HCT116 (cell line): ENCODE measurements around the gene IGSF5. TPM values are rescaled to one million over a fixed set of nuclear protein-coding genes. Genes with fewer than 3 reads are reported as not detected.

Experiments used
- ATAC-seq: fragments of 200-7000 bp; cut with Tn5 transposase; 2 replicates; pipeline ENCODE4 v1.9.1; 2020; ENCODE audit warnings: mild to moderate bottlenecking, moderate library complexity
- BruUV-seq: library from RNA; stranded (reverse); fragments of 400-500 nt; replicated peaks from 2 replicates; lab custom pipeline; 2021; lab: Mats Ljungman, UMichigan
- CTCF ChIA-PET: fragments of 300-600 bp; sonication (Branson Sonifier 250); formaldehyde crosslinking; loops from one replicate; lab custom pipeline; 2021; ENCODE audit warnings: antibody characterized with exemption; lab: Charles Lee
- POLR2A ChIA-PET: fragments of 300-600, 350-600 bp; sonication (Branson Sonifier 250); formaldehyde crosslinking; loops from one replicate; lab custom pipeline; 2021; ENCODE audit warnings: antibody characterized with exemption; lab: Charles Lee
- RAD21 ChIA-PET, 2 experiments: fragments of 300-600 bp; sonication (Branson Sonifier 250); formaldehyde crosslinking; loops; one replicate each; lab custom pipeline; 2023; ENCODE audit warnings: low total read pairs in 2 of 2; ENCODE audit not compliant: uncharacterized antibody in 2 of 2, unreplicated experiment in 2 of 2, low non-redundant PET in 1 of 2; lab: Charles Lee
- DNase-seq: peaks from one replicate; pipeline ENCODE4 v3.0.0-alpha.2; 2010; ENCODE audit warnings: low read depth, low spot score
- H2AFZ ChIP-seq: fragments of 200-600 bp; shearing (Covaris generic), sonication (generic); 2 replicates; pipeline ENCODE4 v1.6.1; 2017; ENCODE audit warnings: low read depth, mixed run types, mixed read lengths, antibody characterized with exemption, low read length; ENCODE audit not compliant: poor library complexity, severe bottlenecking
- H3K27ac ChIP-seq: 2 replicates; pipeline ENCODE4 v1.5.1; 2012; ENCODE audit warnings: low read depth, low read length
- H3K27me3 ChIP-seq: fragments of 200-600 bp; sonication (generic); 2 replicates; pipeline ENCODE4 v1.6.1; 2016; ENCODE audit warnings: mixed run types, low read length, mixed read lengths; ENCODE audit not compliant: insufficient read depth
- H3K36me3 ChIP-seq, 2 experiments: fragments of 200-500 bp in 1 of 2; fragments of 200-600 bp in 1 of 2; sonication (Bioruptor generic) in 1 of 2; sonication (generic) in 1 of 2; 2 replicates each; pipeline versions ENCODE4 v1.5.1 to v1.6.1; 2014 to 2016; ENCODE audit warnings: low read length in 2 of 2, inconsistent platforms in 1 of 2, mixed read lengths in 1 of 2, mixed run types in 1 of 2; ENCODE audit not compliant: insufficient read depth in 2 of 2, control insufficient read depth in 1 of 2
- H3K4me1 ChIP-seq, 2 experiments: fragments of 200-600 bp in 1 of 2; sonication (generic) in 1 of 2; 2 replicates each; pipeline versions ENCODE4 v1.5.1 to v1.6.1; 2012 to 2017; ENCODE audit warnings: low read length in 2 of 2, inconsistent platforms in 1 of 2, mild to moderate bottlenecking in 1 of 2, mixed read lengths in 1 of 2, mixed run types in 1 of 2, moderate library complexity in 1 of 2; ENCODE audit not compliant: insufficient read depth in 2 of 2, control insufficient read depth in 1 of 2
- H3K4me2 ChIP-seq: fragments of 200-600 bp; sonication (generic); 2 replicates; pipeline ENCODE4 v1.6.1; 2017; ENCODE audit warnings: mixed run types, low read length, mixed read lengths
- H3K4me3 ChIP-seq, 2 experiments: fragments of 200-600 bp in 1 of 2; sonication (generic) in 1 of 2; replicated peaks in 1 of 2; 2 replicates each; pipeline ENCODE4 v1.5.1; 2011 to 2016; ENCODE audit warnings: low read length in 2 of 2, control low read depth in 1 of 2, low read depth in 1 of 2, mild to moderate bottlenecking in 1 of 2, mixed read lengths in 1 of 2, mixed run types in 1 of 2
- H3K79me2 ChIP-seq: fragments of 200-600 bp; sonication (generic); 2 replicates; pipeline ENCODE4 v1.6.1; 2017; ENCODE audit warnings: mild to moderate bottlenecking, mixed run types, low read length, moderate library complexity, mixed read lengths; ENCODE audit not compliant: insufficient read depth
- H3K9ac ChIP-seq: fragments of 200-600 bp; sonication (generic); 2 replicates; pipeline ENCODE4 v1.6.1; 2016; ENCODE audit warnings: low read length, mixed read lengths
- H3K9me2 ChIP-seq: fragments of 200-600 bp; sonication (generic), shearing (Covaris generic); 2 replicates; pipeline ENCODE4 v1.6.1; 2017; ENCODE audit warnings: mixed run types, mild to moderate bottlenecking, moderate library complexity; ENCODE audit not compliant: insufficient read depth
- H3K9me3 ChIP-seq, 2 experiments: fragments of 200-500 bp in 1 of 2; fragments of 200-600 bp in 1 of 2; sonication (Bioruptor generic) in 1 of 2; sonication (generic) in 1 of 2; 2 replicates each; pipeline ENCODE4 v1.6.1; 2014 to 2017; ENCODE audit warnings: low read length in 2 of 2, mixed read lengths in 2 of 2, inconsistent platforms in 1 of 2, low read depth in 1 of 2, mild to moderate bottlenecking in 1 of 2, mixed run types in 1 of 2, moderate library complexity in 1 of 2; ENCODE audit not compliant: control insufficient read depth in 1 of 2, insufficient read depth in 1 of 2
- H4K20me1 ChIP-seq: fragments of 200-600 bp; sonication (generic), shearing (Covaris generic); 2 replicates; pipeline ENCODE4 v1.6.1; 2017; ENCODE audit warnings: mixed run types, mild to moderate bottlenecking, moderate library complexity; ENCODE audit not compliant: insufficient read depth
- CEBPB ChIP-seq: IDR thresholded peaks from 2 replicates; pipeline ENCODE4 v1.6.1; 2012; ENCODE audit warnings: low read depth
- ELF1 ChIP-seq: IDR thresholded peaks from 2 replicates; pipeline ENCODE4 v1.6.1; 2012; ENCODE audit warnings: low read depth, borderline replicate concordance
- EZH2phosphoT487 ChIP-seq: fragments of 200-600 bp; IDR thresholded peaks from 2 replicates; pipeline ENCODE4 v1.6.1; 2018; ENCODE audit warnings: antibody characterized with exemption, borderline replicate concordance
- FOSL1 ChIP-seq: IDR thresholded peaks from 2 replicates; pipeline ENCODE4 v1.6.1; 2012; ENCODE audit warnings: low read depth
- POLR2AphosphoS5 ChIP-seq: IDR thresholded peaks from 2 replicates; pipeline ENCODE4 v1.6.1; 2011; ENCODE audit warnings: mild to moderate bottlenecking, low read depth, low read length, moderate library complexity
- RAD21 ChIP-seq: IDR thresholded peaks from 2 replicates; pipeline ENCODE4 v1.6.1; 2012; ENCODE audit warnings: low read depth, mild to moderate bottlenecking
- REST ChIP-seq: IDR thresholded peaks from 2 replicates; pipeline ENCODE4 v1.6.1; 2012; ENCODE audit warnings: low read depth
- SP1 ChIP-seq: IDR thresholded peaks from 2 replicates; pipeline ENCODE4 v1.6.1; 2012; ENCODE audit warnings: low read depth
- SRF ChIP-seq: IDR thresholded peaks from 2 replicates; pipeline ENCODE4 v1.6.1; 2012; ENCODE audit warnings: low read depth
- TCF7L2 ChIP-seq: IDR thresholded peaks from 2 replicates; pipeline ENCODE4 v1.7.0; 2011; ENCODE audit warnings: borderline replicate concordance, inconsistent platforms; ENCODE audit not compliant: insufficient read depth, insufficient read length; ENCODE audit errors: extremely low read depth
- YY1 ChIP-seq: IDR thresholded peaks from 2 replicates; pipeline ENCODE4 v1.6.1; 2011; ENCODE audit warnings: low read length, low read depth, moderate library complexity, mild to moderate bottlenecking; ENCODE audit not compliant: insufficient replicate concordance; ENCODE audit errors: extremely low read depth
- ZNF274 ChIP-seq: fragments of 200-500 bp; sonication (Bioruptor generic); IDR thresholded peaks from 2 replicates; pipeline ENCODE4 v1.6.1; 2014; ENCODE audit warnings: mild to moderate bottlenecking, low read depth, low read length, inconsistent platforms
- intact Hi-C: fragments of 100-400 bp; cut with micrococcal nuclease; formaldehyde crosslinking; loops from 2 replicates; pipeline ENCODE4 v1.10.0; 2022
- total RNA-seq: library from RNA; stranded (reverse); gene quantifications from one replicate; pipeline ENCODE4 v1.2.1, GENCODE V29; 2021; ENCODE audit not compliant: unreplicated experiment

Gene IGSF5
- total RNA-seq, 1 experiment from 2014 or later: not detected

DNA sequence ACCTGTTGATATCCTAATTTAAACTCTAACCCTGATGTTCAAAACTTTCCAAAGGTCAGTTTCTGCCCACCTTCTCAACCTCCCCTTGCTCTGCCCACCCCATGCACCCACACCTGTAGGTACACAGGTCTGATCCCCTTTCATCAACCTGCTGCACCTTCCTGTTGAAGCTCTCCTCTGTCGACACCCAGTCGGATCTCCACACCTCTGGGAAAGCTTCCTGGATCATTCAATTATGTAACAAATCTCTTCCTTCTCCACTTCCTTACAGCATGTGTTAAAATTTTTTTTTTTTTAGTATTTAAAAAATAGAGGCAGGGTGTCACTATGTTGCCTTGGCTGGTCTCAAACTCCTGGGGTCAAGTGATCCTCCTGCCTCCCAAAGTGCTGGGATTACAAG lies 44.7 kb upstream of the IGSF5 start:
- TF ChIP-seq ZNF274 (no peak), FOSL1 (no peak), RAD21 (no peak), REST (no peak), YY1 (no peak), SRF (no peak), EZH2phosphoT487 (no peak), SP1 (no peak), POLR2AphosphoS5 (no peak), TCF7L2 (no peak), ELF1 (no peak), CEBPB (no peak)
- Histone ChIP-seq H3K9me2 (no peaks in the 10 kb centered on the region), H3K4me1 (no peaks in the 10 kb centered on the region), H3K36me3 (no peaks in the 10 kb centered on the region), H3K79me2 (no peaks in the 10 kb centered on the region), H3K9ac (no peak overlapping the region), H4K20me1 (no peaks in the 10 kb centered on the region), H3K4me2 (no peak overlapping the region), H3K9me3 (no peaks in the 10 kb centered on the region), H3K27ac (no peak overlapping the region), H3K27me3 (no peaks in the 10 kb centered on the region), H2AFZ (no peak overlapping the region), H3K4me3 (no peak overlapping the region)
- RAD21 ChIA-PET: no interaction called here
- CTCF ChIA-PET: no interaction called here
- ATAC-seq (no peak), DNase-seq (no peak)
- intact Hi-C loops: no loop called here
- POLR2A ChIA-PET: interaction anchor here (0.7 kb wide), 1 partner anchor 517 kb away, joined by 4 read pairs; the partner anchor contains the start of gene PSMG1
- no TSS peak for BruUV-seq
